WTC11 (cell line): ENCODE data around the gene SNX25. TPM values are rescaled to one million over a fixed set of nuclear protein-coding genes. Genes with fewer than 3 reads are reported as not detected.
"Not testable (repeated sequence)": the region's sequence is repeated elsewhere in the genome, so short reads cannot be mapped to it uniquely, and the experiment has no call there.

Experiments used
- ATAC-seq: fragments of 200-7000 bp; cut with Tn5 transposase; 2 replicates; pipeline ENCODE4 v1.10.0; 2021; ENCODE audit warnings: mild to moderate bottlenecking, moderate library complexity
- CTCF ChIA-PET: fragments of 300-600 bp; sonication (Branson Sonifier 250); formaldehyde crosslinking; loops from one replicate; lab custom pipeline; 2021; ENCODE audit warnings: antibody characterized with exemption; lab: Charles Lee
- POLR2A ChIA-PET: fragments of 350-600 bp; sonication (Branson Sonifier 250); formaldehyde crosslinking; loops from one replicate; lab custom pipeline; 2021; ENCODE audit warnings: antibody characterized with exemption; lab: Charles Lee
- DNase-seq: peaks from one replicate; pipeline ENCODE4 v3.0.0; 2021; ENCODE audit warnings: low spot score
- H3K27ac Mint-ChIP-seq: 2 replicates; pipeline ENCODE4 v1.8.0; 2021; ENCODE audit warnings: mixed read lengths
- H3K27me3 Mint-ChIP-seq: 2 replicates; pipeline ENCODE4 v1.8.0; 2021; ENCODE audit warnings: low read depth, mild to moderate bottlenecking, moderate library complexity, mixed read lengths
- H3K36me3 Mint-ChIP-seq: 2 replicates; pipeline ENCODE4 v1.8.0; 2021; ENCODE audit warnings: mixed read lengths
- H3K4me1 Mint-ChIP-seq: 2 replicates; pipeline ENCODE4 v1.8.0; 2022; ENCODE audit warnings: mixed read lengths
- H3K4me3 Mint-ChIP-seq: 2 replicates; pipeline ENCODE4 v1.8.0; 2021; ENCODE audit warnings: mild to moderate bottlenecking, moderate library complexity, mixed read lengths
- H3K9me3 Mint-ChIP-seq: 2 replicates; pipeline ENCODE4 v1.8.0; 2021; ENCODE audit warnings: mixed read lengths
- ARID4B ChIP-seq: sonication (generic); formaldehyde crosslinking; IDR thresholded peaks from 2 replicates; pipeline ENCODE4 v1.8.0; 2023; ENCODE audit warnings: missing genetic modification reagents, mild to moderate bottlenecking, borderline replicate concordance
- CBFB ChIP-seq: sonication (generic); formaldehyde crosslinking; IDR thresholded peaks from 2 replicates; pipeline ENCODE4 v1.8.1; 2022; ENCODE audit warnings: mild to moderate bottlenecking, low read depth, missing genetic modification reagents
- E2F4 ChIP-seq: sonication (generic); formaldehyde crosslinking; IDR thresholded peaks from 2 replicates; pipeline ENCODE4 v1.8.1; 2022; ENCODE audit warnings: low read depth, mild to moderate bottlenecking, moderate library complexity, missing genetic modification reagents, borderline replicate concordance
- ELF4 ChIP-seq: sonication (generic); formaldehyde crosslinking; IDR thresholded peaks from 2 replicates; pipeline ENCODE4 v1.8.1; 2022; ENCODE audit warnings: low read depth, mild to moderate bottlenecking, moderate library complexity, missing genetic modification reagents
- EMX1 ChIP-seq: fragments of 250-450 bp; sonication (Bioruptor Pico); IDR thresholded peaks from 2 replicates; pipeline ENCODE4 v1.8.0; 2021; ENCODE audit warnings: mild to moderate bottlenecking
- ETV6 ChIP-seq: sonication (generic); formaldehyde crosslinking; IDR thresholded peaks from 2 replicates; pipeline ENCODE4 v1.8.1; 2022; ENCODE audit warnings: mild to moderate bottlenecking, missing genetic modification reagents
- FOXK1 ChIP-seq: sonication (generic); formaldehyde crosslinking; IDR thresholded peaks from 2 replicates; pipeline ENCODE4 v1.8.0; 2022; ENCODE audit warnings: mild to moderate bottlenecking, moderate library complexity, missing genetic modification reagents
- FOXP1 ChIP-seq: sonication (generic); formaldehyde crosslinking; IDR thresholded peaks from 2 replicates; pipeline ENCODE4 v1.8.0; 2022; ENCODE audit warnings: missing genetic modification reagents, mild to moderate bottlenecking, moderate library complexity, borderline replicate concordance
- FOXP4 ChIP-seq: sonication (generic); formaldehyde crosslinking; IDR thresholded peaks from 2 replicates; pipeline ENCODE4 v1.8.0; 2022; ENCODE audit warnings: mild to moderate bottlenecking, missing genetic modification reagents
- GABPB1 ChIP-seq: sonication (generic); formaldehyde crosslinking; IDR thresholded peaks from 2 replicates; pipeline ENCODE4 v1.8.1; 2023; ENCODE audit warnings: mild to moderate bottlenecking, missing genetic modification reagents
- KAT7 ChIP-seq: sonication (generic); formaldehyde crosslinking; IDR thresholded peaks from 2 replicates; pipeline ENCODE4 v1.8.1; 2023; ENCODE audit warnings: missing genetic modification reagents, mild to moderate bottlenecking, borderline replicate concordance
- MYBL2 ChIP-seq: sonication (generic); formaldehyde crosslinking; IDR thresholded peaks from 2 replicates; pipeline ENCODE4 v1.8.1; 2023; ENCODE audit warnings: mild to moderate bottlenecking, moderate library complexity, missing genetic modification reagents
- NR1H2 ChIP-seq: sonication (generic); formaldehyde crosslinking; IDR thresholded peaks from 2 replicates; pipeline ENCODE4 v1.9.0; 2021; ENCODE audit warnings: mild to moderate bottlenecking, moderate library complexity, missing genetic modification reagents
- OVOL2 ChIP-seq: fragments of 250-450 bp; sonication (Bioruptor Pico); IDR thresholded peaks from 2 replicates; pipeline ENCODE4 v1.9.0; 2021; ENCODE audit warnings: mild to moderate bottlenecking, borderline replicate concordance
- TEAD1 ChIP-seq: sonication (generic); formaldehyde crosslinking; IDR thresholded peaks from 2 replicates; pipeline ENCODE4 v1.8.0; 2022; ENCODE audit warnings: mild to moderate bottlenecking, missing genetic modification reagents
- TEAD4 ChIP-seq: sonication (generic); formaldehyde crosslinking; IDR thresholded peaks from 2 replicates; pipeline ENCODE4 v1.8.0; 2022; ENCODE audit warnings: mild to moderate bottlenecking, missing genetic modification reagents
- ZNF138 ChIP-seq: sonication (generic); formaldehyde crosslinking; conservative IDR thresholded peaks from 2 replicates; pipeline ENCODE4 v1.8.1; 2022; ENCODE audit warnings: mild to moderate bottlenecking, moderate library complexity, missing genetic modification reagents
- ZNF423 ChIP-seq: fragments of 250-450 bp; sonication (Bioruptor Pico); IDR thresholded peaks from 2 replicates; pipeline ENCODE4 v2.1.2; 2022; ENCODE audit warnings: mild to moderate bottlenecking, moderate library complexity
- total RNA-seq: library from RNA; stranded (reverse); gene quantifications from 3 replicates; pipeline ENCODE4 v1.2.3, GENCODE V29; 2021
- TF ChIP-seq, protein P1 (sequence below): sonication (generic); formaldehyde crosslinking; IDR thresholded peaks from 2 replicates; pipeline ENCODE4 v1.8.1; 2022; ENCODE audit warnings: mild to moderate bottlenecking, moderate library complexity, missing genetic modification reagents

The SNX25 gene
- total RNA-seq, 1 experiment from 2014 or later, result 16.9 TPM

- POLR2A ChIA-PET, result no interaction called here
- no peak for DNase-seq
- no peaks in the 10 kb centered on the region for H3K36me3 Mint-ChIP-seq
- no peak for ATAC-seq
- H3K9me3 Mint-ChIP-seq, result no peaks in the 10 kb centered on the region
- H3K4me1 Mint-ChIP-seq, result peaks cover 31% of the 10 kb centered on the region
- no peak overlapping the region for H3K4me3 Mint-ChIP-seq
- no peak for TF ChIP-seq OVOL2
- no peak for TF ChIP-seq E2F4 (CRISPR knock-in tag)
- TF ChIP-seq KAT7 (CRISPR knock-in tag), result no peak
- TF ChIP-seq FOXK1 (CRISPR knock-in tag), result no peak
- no peak for TF ChIP-seq CBFB
- TF ChIP-seq TEAD1 (CRISPR knock-in tag), result no peak
- TF ChIP-seq ARID4B, result no peak
- TF ChIP-seq NR1H2 (CRISPR knock-in tag), result no peak
- TF ChIP-seq FOXP4, result no peak
- TF ChIP-seq TEAD4 (CRISPR knock-in tag), result no peak
- TF ChIP-seq ETV6, result no peak
- no peak for TF ChIP-seq ZNF423 (CRISPR knock-in tag)
- TF ChIP-seq FOXP1 (CRISPR knock-in tag), result no peak
- no peak for TF ChIP-seq EMX1 (CRISPR knock-in tag)
- TF ChIP-seq ZNF138 (CRISPR knock-in tag), result no peak
- TF ChIP-seq ELF4 (CRISPR knock-in tag), result no peak
- TF ChIP-seq MYBL2, result no peak
- TF ChIP-seq, all 79 proteins: peak for 0
- CTCF ChIA-PET, result no interaction called here
- Mint-ChIP-seq H3K27me3 (no peaks in the 10 kb centered on the region), H3K27ac (no peak overlapping the region)
Observed at GRCh38 chr4:185257694-185258093, 48.3 kb downstream of the SNX25 start.

- H3K4me3 Mint-ChIP-seq, CTCF ChIA-PET, ATAC-seq, H3K27me3 Mint-ChIP-seq, POLR2A ChIA-PET, H3K36me3 Mint-ChIP-seq, DNase-seq, H3K9me3 Mint-ChIP-seq: not testable (repeated sequence)
- peak overlapping the region; percentile 37; the same call in 1 of the 2 replicates for H3K27ac Mint-ChIP-seq
- H3K4me1 Mint-ChIP-seq, result peaks cover 28% of the 10 kb centered on the region
Observed at GRCh38 chr4:185258741-185259140, 49.3 kb downstream of the SNX25 start.

DNA sequence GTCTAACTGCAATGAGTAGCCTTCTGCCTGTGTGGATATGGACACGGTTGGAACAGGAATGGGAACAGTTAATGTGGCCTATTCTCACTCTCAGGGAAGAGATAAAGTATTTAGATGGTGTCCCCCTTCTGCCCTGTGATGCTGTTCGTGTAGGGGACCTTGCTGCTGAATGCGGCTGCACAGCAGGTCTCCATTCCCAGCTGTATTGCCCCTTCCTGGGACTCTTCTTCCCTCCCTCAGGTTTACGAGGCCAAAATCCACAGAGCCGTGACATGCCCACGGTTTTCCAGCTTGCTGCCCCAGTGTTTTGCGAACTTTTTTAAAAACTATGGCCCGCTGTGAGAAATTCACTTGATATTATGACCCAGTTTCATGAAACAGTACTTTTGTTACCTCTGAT lies 50.3 kb downstream of the SNX25 start:
- H3K27me3 Mint-ChIP-seq, result no peaks in the 10 kb centered on the region
- TF ChIP-seq, protein P1, sequence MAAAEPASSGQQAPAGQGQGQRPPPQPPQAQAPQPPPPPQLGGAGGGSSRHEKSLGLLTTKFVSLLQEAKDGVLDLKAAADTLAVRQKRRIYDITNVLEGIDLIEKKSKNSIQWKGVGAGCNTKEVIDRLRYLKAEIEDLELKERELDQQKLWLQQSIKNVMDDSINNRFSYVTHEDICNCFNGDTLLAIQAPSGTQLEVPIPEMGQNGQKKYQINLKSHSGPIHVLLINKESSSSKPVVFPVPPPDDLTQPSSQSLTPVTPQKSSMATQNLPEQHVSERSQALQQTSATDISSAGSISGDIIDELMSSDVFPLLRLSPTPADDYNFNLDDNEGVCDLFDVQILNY, result no peak
- TF ChIP-seq GABPB1, result no peak
- peak; percentile 57 for ATAC-seq
- H3K4me1 Mint-ChIP-seq, result peaks cover 19% of the 10 kb centered on the region
- H3K9me3 Mint-ChIP-seq, result no peaks in the 10 kb centered on the region
- H3K4me3 Mint-ChIP-seq, result no peak overlapping the region
- H3K27ac Mint-ChIP-seq, result 0 out of 2 replicates have a peak overlapping the region, but pooled peaks have one; percentile 30
- H3K36me3 Mint-ChIP-seq, result no peaks in the 10 kb centered on the region
- ChIA-PET CTCF (no interaction called here), POLR2A (no interaction called here)
- DNase-seq, result no peak
